Measurements from ENCODE around the gene HOXB13.

- no peak for TF ChIP-seq YY1 (IDR thresholded peaks at IDR 0.05; ENCODE audit: insufficient read depth, insufficient read length)
- no peak for TF ChIP-seq SUZ12 (IDR thresholded peaks at IDR 0.05; ENCODE audit: extremely low read depth, insufficient read depth, insufficient read length)
- no peak for TF ChIP-seq ZNF274 (IDR thresholded peaks at IDR 0.05; ENCODE audit: low read depth, low read length)
These were observed 29.0 kb upstream of the HOXB13 start for GRCh38 chr17:48757524-48757961.

Data from NT2/D1 (cell line).